CD14-positive monocyte (primary cell): ENCODE results near the gene SNX5. TPM values are rescaled to one million over a fixed set of nuclear protein-coding genes. Genes with fewer than 3 reads are reported as not detected.
A peak's percentile ranks its signal among the peaks of the same experiment; 100 is the strongest.

ENCODE experiments used
- DNase-seq, 3 donors: peaks; one replicate each; pipeline ENCODE4 v3.0.0-alpha.2; 2011 to 2022
- H2AFZ ChIP-seq: 2 replicates; pipeline ENCODE4 v1.6.0; 2012; ENCODE audit warnings: mild to moderate bottlenecking, low read depth, low read length, inconsistent platforms; ENCODE audit not compliant: insufficient read depth, poor library complexity, severe bottlenecking
- H3K27ac ChIP-seq, 2 donors: 1 replicate in 1 of 2; 2 replicates in 1 of 2; pipeline ENCODE4 v1.5.1; 2012 to 2013; ENCODE audit warnings: low read length in 2 of 2, control low read depth in 1 of 2, inconsistent platforms in 1 of 2, low read depth in 1 of 2, mild to moderate bottlenecking in 1 of 2
- H3K27me3 ChIP-seq, 2 donors: one replicate each; pipeline versions ENCODE4 v1.6.0 to v1.6.1; 2011 to 2013; ENCODE audit warnings: low read length in 2 of 2; ENCODE audit not compliant: control insufficient read depth in 2 of 2, insufficient read depth in 2 of 2
- H3K36me3 ChIP-seq, 2 donors: replicated peaks in 1 of 2; 1 replicate in 1 of 2; 2 replicates in 1 of 2; pipeline versions ENCODE4 v1.5.1 to v1.6.1; 2012 to 2013; ENCODE audit warnings: low read length in 2 of 2, control low read depth in 1 of 2, inconsistent platforms in 1 of 2, mild to moderate bottlenecking in 1 of 2; ENCODE audit not compliant: insufficient read depth in 2 of 2, control insufficient read depth in 1 of 2
- H3K4me1 ChIP-seq, 2 donors: 1 replicate in 1 of 2; 2 replicates in 1 of 2; pipeline versions ENCODE4 v1.5.1 to v1.6.1; 2012 to 2013; ENCODE audit warnings: low read length in 2 of 2, control low read depth in 1 of 2, inconsistent platforms in 1 of 2, mild to moderate bottlenecking in 1 of 2, moderate library complexity in 1 of 2; ENCODE audit not compliant: insufficient read depth in 2 of 2, control insufficient read depth in 1 of 2
- H3K4me2 ChIP-seq: replicated peaks from 2 replicates; pipeline ENCODE3; 2012; ENCODE audit warnings: low read length, moderate library complexity, mild to moderate bottlenecking; ENCODE audit not compliant: poor library complexity, severe bottlenecking; ENCODE audit errors: extremely low read depth
- H3K4me3 ChIP-seq, 3 experiments: fragments of 200-600 bp in 1 of 3; sonication (generic) in 1 of 3; replicated peaks in 1 of 3; 1 replicate in 2 of 3; 2 replicates in 1 of 3; pipeline ENCODE4 v1.5.1; 2011 to 2013; ENCODE audit warnings: low read length in 3 of 3, mild to moderate bottlenecking in 3 of 3, control low read depth in 2 of 3, low read depth in 2 of 3, inconsistent platforms in 1 of 3, moderate library complexity in 1 of 3
- H3K79me2 ChIP-seq: 2 replicates; pipeline ENCODE4 v1.6.0; 2012; ENCODE audit warnings: mild to moderate bottlenecking, control low read depth, inconsistent platforms, low read length, moderate library complexity; ENCODE audit not compliant: insufficient read depth
- H3K9ac ChIP-seq: 2 replicates; pipeline ENCODE4 v1.6.0; 2017; ENCODE audit warnings: low read length, mild to moderate bottlenecking; ENCODE audit not compliant: insufficient read depth, poor library complexity, severe bottlenecking
- H3K9me3 ChIP-seq, 2 donors: replicated peaks in 1 of 2; 1 replicate in 1 of 2; 2 replicates in 1 of 2; pipeline versions ENCODE4 v1.5.1 to v1.6.1; 2012 to 2013; ENCODE audit warnings: low read length in 2 of 2, control low read depth in 1 of 2; ENCODE audit not compliant: control insufficient read depth in 1 of 2, insufficient read depth in 1 of 2
- H4K20me1 ChIP-seq: 2 replicates; pipeline ENCODE4 v1.6.0; 2012; ENCODE audit warnings: mild to moderate bottlenecking, low read length, control low read depth, moderate library complexity; ENCODE audit not compliant: insufficient read depth
- H3K27ac Mint-ChIP-seq, 7 donors: one replicate each; pipeline ENCODE4 v1.8.0; 2020; ENCODE audit warnings: mild to moderate bottlenecking in 7 of 7, mixed read lengths in 7 of 7, moderate library complexity in 6 of 7, inconsistent platforms in 2 of 7
- H3K27me3 Mint-ChIP-seq, 3 donors: one replicate each; pipeline ENCODE4 v1.8.0; 2021 to 2022; ENCODE audit warnings: low read depth in 3 of 3, mild to moderate bottlenecking in 3 of 3, mixed read lengths in 3 of 3, moderate library complexity in 3 of 3, inconsistent platforms in 1 of 3
- H3K36me3 Mint-ChIP-seq, 2 donors: one replicate each; pipeline ENCODE4 v1.8.0; 2020; ENCODE audit warnings: mixed read lengths in 2 of 2, inconsistent platforms in 1 of 2, mild to moderate bottlenecking in 1 of 2
- H3K4me1 Mint-ChIP-seq: one replicate; pipeline ENCODE4 v1.8.0; 2020; ENCODE audit warnings: mild to moderate bottlenecking, mixed read lengths
- H3K4me3 Mint-ChIP-seq, 2 donors: one replicate each; pipeline ENCODE4 v1.8.0; 2020; ENCODE audit warnings: mild to moderate bottlenecking in 2 of 2, mixed read lengths in 2 of 2, moderate library complexity in 1 of 2
- H3K9me3 Mint-ChIP-seq, 7 donors: one replicate each; pipeline ENCODE4 v1.8.0; 2020 to 2022; ENCODE audit warnings: mixed read lengths in 7 of 7, mild to moderate bottlenecking in 6 of 7, moderate library complexity in 6 of 7, inconsistent platforms in 2 of 7
- WGBS: methylation state at CpG from one replicate; pipeline ENCODE4 v1.1.5; 2013; ENCODE audit warnings: missing lambda C conversion rate; ENCODE audit not compliant: insufficient coverage; 5-methylcytosine and 5-hydroxymethylcytosine counted together
- intact Hi-C, 2 donors: fragments of 100-400 bp; cut with micrococcal nuclease; formaldehyde crosslinking; loops; one replicate each; pipeline versions ENCODE4 v1.15.0 to v1.15.1; 2023
- polyA plus RNA-seq, 3 donors: library from polyadenylated mRNA; depleted of rRNA in 1 of 3; unstranded in 2 of 3; stranded (reverse) in 1 of 3; fragments of 300-500 nt in 2 of 3; fragments of >200 nt in 1 of 3; fragmentation: Illumina TruSeq in 2 of 3; gene quantifications; 1 replicate in 2 of 3; 2 replicates in 1 of 3; pipeline ENCODE4 v1.2.3, GENCODE V29; 2012 to 2021
- TF ChIP-seq, protein P1 (sequence below): fragments of 200-600 bp; IDR thresholded peaks from one replicate; pipeline ENCODE4 v1.8.0; 2022; ENCODE audit warnings: antibody characterized with exemption, mild to moderate bottlenecking

Gene SNX5
- polyA plus RNA-seq, 3 donors = 55.6 to 83.8 (median 66.1) TPM

- peak overlapping the region in 1 of 7 donors; percentile 51 for H3K27ac Mint-ChIP-seq
- peaks cover 17 to 50% of the 10 kb centered on the region in 2 donors for H3K36me3 ChIP-seq
- peaks cover 0 to 1% (median 0%) of the 10 kb centered on the region in 7 donors for H3K9me3 Mint-ChIP-seq
- TF ChIP-seq, protein P1, sequence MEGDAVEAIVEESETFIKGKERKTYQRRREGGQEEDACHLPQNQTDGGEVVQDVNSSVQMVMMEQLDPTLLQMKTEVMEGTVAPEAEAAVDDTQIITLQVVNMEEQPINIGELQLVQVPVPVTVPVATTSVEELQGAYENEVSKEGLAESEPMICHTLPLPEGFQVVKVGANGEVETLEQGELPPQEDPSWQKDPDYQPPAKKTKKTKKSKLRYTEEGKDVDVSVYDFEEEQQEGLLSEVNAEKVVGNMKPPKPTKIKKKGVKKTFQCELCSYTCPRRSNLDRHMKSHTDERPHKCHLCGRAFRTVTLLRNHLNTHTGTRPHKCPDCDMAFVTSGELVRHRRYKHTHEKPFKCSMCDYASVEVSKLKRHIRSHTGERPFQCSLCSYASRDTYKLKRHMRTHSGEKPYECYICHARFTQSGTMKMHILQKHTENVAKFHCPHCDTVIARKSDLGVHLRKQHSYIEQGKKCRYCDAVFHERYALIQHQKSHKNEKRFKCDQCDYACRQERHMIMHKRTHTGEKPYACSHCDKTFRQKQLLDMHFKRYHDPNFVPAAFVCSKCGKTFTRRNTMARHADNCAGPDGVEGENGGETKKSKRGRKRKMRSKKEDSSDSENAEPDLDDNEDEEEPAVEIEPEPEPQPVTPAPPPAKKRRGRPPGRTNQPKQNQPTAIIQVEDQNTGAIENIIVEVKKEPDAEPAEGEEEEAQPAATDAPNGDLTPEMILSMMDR = no peak
- intact Hi-C loops = no loop called here
- no peaks in the 10 kb centered on the region for H3K27me3 ChIP-seq
- H3K9me3 ChIP-seq = no peaks in the 10 kb centered on the region
- H3K4me3 Mint-ChIP-seq = no peak overlapping the region
- H3K27me3 Mint-ChIP-seq = no peaks in the 10 kb centered on the region
- H3K36me3 Mint-ChIP-seq = peaks cover 36 to 57% of the 10 kb centered on the region in 2 donors
- 95% methylated on average over 4 of the region's 6 CpGs for WGBS
- peaks cover 23 to 26% of the 10 kb centered on the region in 2 donors for H3K4me1 ChIP-seq
- no peak overlapping the region for H3K4me3 ChIP-seq
- H2AFZ ChIP-seq = no peak overlapping the region
- peaks cover 7% of the 10 kb centered on the region for H4K20me1 ChIP-seq
- H3K4me1 Mint-ChIP-seq = peaks cover 32% of the 10 kb centered on the region
- DNase-seq = no peak
- no peak overlapping the region for H3K4me2 ChIP-seq
- H3K79me2 ChIP-seq = peaks cover 54% of the 10 kb centered on the region
- H3K27ac ChIP-seq = peak overlapping the region in 1 of 2 donors; percentile 20
- H3K9ac ChIP-seq = no peak overlapping the region
Measured at GRCh38 chr20:17976305-17976704, 7.7 kb upstream of the SNX5 start.

DNA sequence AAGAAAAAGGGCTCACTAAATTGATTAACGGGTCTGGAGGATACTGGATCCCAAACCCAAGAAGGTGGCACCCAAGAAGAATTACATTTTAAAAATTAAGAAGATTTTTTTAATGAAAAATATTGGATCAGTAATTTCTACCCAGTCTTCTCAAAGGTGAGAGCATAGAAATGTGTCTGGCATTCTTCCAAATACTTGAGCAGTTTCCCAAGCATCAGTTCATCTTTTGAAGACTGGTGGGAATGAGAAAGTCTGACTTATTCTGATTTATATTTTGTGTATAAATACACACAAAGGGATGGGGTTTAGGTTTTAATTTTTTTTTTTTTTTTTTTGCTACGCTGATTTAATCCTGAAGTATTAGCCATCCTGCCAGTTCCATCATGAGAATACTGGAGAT lies 3.5 kb upstream of the SNX5 start:
- Mint-ChIP-seq H3K4me1 (peaks cover 55% of the 10 kb centered on the region), H3K9me3 (peaks cover 0 to 1% (median 0%) of the 10 kb centered on the region in 7 donors), H3K4me3 (peak overlapping the region; percentile 65 to 72), H3K27ac (peak overlapping the region; percentile 30 to 97 (median 79)), H3K36me3 (peaks cover 19 to 30% of the 10 kb centered on the region in 2 donors), H3K27me3 (no peaks in the 10 kb centered on the region)
- H3K79me2 ChIP-seq = peaks cover 75% of the 10 kb centered on the region
- peaks cover 41 to 61% of the 10 kb centered on the region in 2 donors for H3K4me1 ChIP-seq
- H3K4me2 ChIP-seq = peak overlapping the region; percentile 96
- no peaks in the 10 kb centered on the region for H3K9me3 ChIP-seq
- intact Hi-C loops = loop anchor here in 1 of 2 donors (5.0 kb wide), 1 partner anchor 170 kb away; no protein-coding TSS in a partner anchor
- H3K27ac ChIP-seq = peak overlapping the region in 1 of 2 donors; percentile 93
- TF ChIP-seq, protein P1 = no peak
- no peak for DNase-seq
- no peak overlapping the region for H3K9ac ChIP-seq
- no peak overlapping the region for H2AFZ ChIP-seq
- WGBS = no CpG with 5 or more reads among the region's 2 CpGs
- H3K4me3 ChIP-seq = peak overlapping the region; percentile 23 to 93 (median 44)
- no peaks in the 10 kb centered on the region for H3K27me3 ChIP-seq
- H3K36me3 ChIP-seq = peaks cover 11 to 18% of the 10 kb centered on the region in 2 donors
- peaks cover 7% of the 10 kb centered on the region for H4K20me1 ChIP-seq
